Retinal pigment epithelial cell (primary cell): ENCODE results near the gene SLC16A8.
"Not testable (repeated sequence)": the region's sequence is repeated elsewhere in the genome, so short reads cannot be mapped to it uniquely, and the experiment has no call there.

Experiments used
- DNase-seq: peaks from one replicate; pipeline ENCODE4 v3.0.0-alpha.2; 2010; ENCODE audit warnings: low read depth
- H3K4me3 ChIP-seq: 2 replicates; pipeline ENCODE4 v1.5.1; 2011; ENCODE audit warnings: mild to moderate bottlenecking, low read length, control low read depth, moderate library complexity
- CTCF ChIP-seq: conservative IDR thresholded peaks from 2 replicates; pipeline ENCODE4 v1.5.1; 2011; ENCODE audit warnings: low read depth, low read length, control low read depth, inconsistent platforms

Gene SLC16A8

GRCh38 chr22:38120359-38121110, 36.6 kb upstream of the SLC16A8 start:
- no peak for DNase-seq
- TF ChIP-seq CTCF: no peak
- H3K4me3 ChIP-seq: no peak overlapping the region

GRCh38 chr22:38118747-38119146, 34.8 kb upstream of the SLC16A8 start:
- DNase-seq, H3K4me3 ChIP-seq: not testable (repeated sequence)

GRCh38 chr22:38118182-38118581, 34.2 kb upstream of the SLC16A8 start:
- no peak for DNase-seq
- TF ChIP-seq CTCF: no peak
- H3K4me3 ChIP-seq: no peak overlapping the region

GRCh38 chr22:38117556-38117955, 33.6 kb upstream of the SLC16A8 start:
- DNase-seq, H3K4me3 ChIP-seq: not testable (repeated sequence)

- no peak overlapping the region for H3K4me3 ChIP-seq
- TF ChIP-seq CTCF: no peak
- no peak for DNase-seq
These were observed 31.6 kb upstream of the SLC16A8 start for GRCh38 chr22:38115423-38116205.

GRCh38 chr22:38114484-38115398, 30.8 kb upstream of the SLC16A8 start:
- peak; percentile 97 for TF ChIP-seq CTCF
- no peak overlapping the region for H3K4me3 ChIP-seq

GRCh38 chr22:38112381-38112780, 28.4 kb upstream of the SLC16A8 start:
- H3K4me3 ChIP-seq: no peak overlapping the region
- no peak for TF ChIP-seq CTCF
- no peak for DNase-seq

More at GRCh38 chr22:38114484-38115398, 30.8 kb upstream of the SLC16A8 start:
- DNase-seq: no peak
